OCI-LY3 (cell line): ENCODE results near the gene SORBS1.

ENCODE experiments used
- CTCF ChIP-seq: fragments of 200-600, 300-600 bp; sonication (generic); IDR thresholded peaks from 2 replicates; pipeline ENCODE4 v1.5.1; 2014; ENCODE audit warnings: antibody characterized with exemption, low read length, low read depth
- EZH2phosphoT487 ChIP-seq: fragments of 200-600 bp; shearing (Covaris generic); IDR thresholded peaks from 2 replicates; pipeline ENCODE4 v1.6.1; 2018; ENCODE audit warnings: antibody characterized with exemption, mixed run types, low read depth

GRCh38 chr10:95438781-95439180 is 122.4 kb downstream of the SORBS1 start:
- TF ChIP-seq CTCF, result no peak
- no peak for TF ChIP-seq EZH2phosphoT487
